ENCODE results near the gene TANC1.

DNA sequence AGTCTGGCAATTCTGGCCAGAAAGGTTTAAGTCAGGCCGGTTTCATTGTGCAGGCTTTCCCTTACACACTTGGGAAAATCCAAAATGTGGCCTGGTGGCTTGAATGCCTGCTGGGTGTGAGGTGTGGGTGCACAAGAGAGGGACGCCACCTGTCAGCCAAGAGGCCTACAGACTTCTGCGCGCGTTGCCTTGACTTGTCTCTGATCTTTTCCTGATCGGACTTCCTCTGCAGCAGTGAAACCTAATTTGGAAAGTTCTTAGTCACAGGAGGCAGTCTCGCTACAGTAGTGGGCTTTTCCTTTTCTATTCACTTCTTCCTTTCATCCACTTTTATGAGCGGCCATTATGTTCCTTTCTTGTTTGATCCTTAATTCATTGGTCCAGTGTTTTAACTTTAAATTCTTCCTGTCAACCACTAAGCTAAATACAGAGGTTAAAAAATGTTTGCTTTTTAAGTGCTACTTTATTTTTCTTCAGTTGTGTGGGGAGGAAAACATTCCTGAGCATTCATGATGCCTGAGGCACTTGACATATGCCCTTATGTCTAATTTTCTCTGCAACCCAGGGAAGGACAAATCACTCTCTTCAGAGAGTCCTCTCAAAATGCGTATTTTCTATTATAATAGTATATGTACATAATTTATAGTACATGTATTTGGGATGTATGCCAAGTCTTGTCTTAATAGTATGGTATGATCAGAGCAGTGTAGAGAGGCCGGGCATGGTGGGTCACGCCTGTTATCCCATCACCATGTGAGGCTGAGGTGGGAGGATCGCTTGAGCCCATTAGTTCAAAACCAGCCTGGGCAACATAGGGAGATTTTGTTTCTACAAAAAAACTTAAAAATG, 189.1 kb downstream of the TANC1 start:
- TF ChIP-seq, protein P1, sequence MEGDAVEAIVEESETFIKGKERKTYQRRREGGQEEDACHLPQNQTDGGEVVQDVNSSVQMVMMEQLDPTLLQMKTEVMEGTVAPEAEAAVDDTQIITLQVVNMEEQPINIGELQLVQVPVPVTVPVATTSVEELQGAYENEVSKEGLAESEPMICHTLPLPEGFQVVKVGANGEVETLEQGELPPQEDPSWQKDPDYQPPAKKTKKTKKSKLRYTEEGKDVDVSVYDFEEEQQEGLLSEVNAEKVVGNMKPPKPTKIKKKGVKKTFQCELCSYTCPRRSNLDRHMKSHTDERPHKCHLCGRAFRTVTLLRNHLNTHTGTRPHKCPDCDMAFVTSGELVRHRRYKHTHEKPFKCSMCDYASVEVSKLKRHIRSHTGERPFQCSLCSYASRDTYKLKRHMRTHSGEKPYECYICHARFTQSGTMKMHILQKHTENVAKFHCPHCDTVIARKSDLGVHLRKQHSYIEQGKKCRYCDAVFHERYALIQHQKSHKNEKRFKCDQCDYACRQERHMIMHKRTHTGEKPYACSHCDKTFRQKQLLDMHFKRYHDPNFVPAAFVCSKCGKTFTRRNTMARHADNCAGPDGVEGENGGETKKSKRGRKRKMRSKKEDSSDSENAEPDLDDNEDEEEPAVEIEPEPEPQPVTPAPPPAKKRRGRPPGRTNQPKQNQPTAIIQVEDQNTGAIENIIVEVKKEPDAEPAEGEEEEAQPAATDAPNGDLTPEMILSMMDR (IDR thresholded peaks at IDR 0.05) = no peak
- TF ChIP-seq POLR2A (IDR thresholded peaks at IDR 0.05) = no peak
